BJ (cell line): ENCODE measurements around the gene DCUN1D3. TPM values are rescaled to one million over a fixed set of nuclear protein-coding genes. Genes with fewer than 3 reads are reported as not detected.
"Not testable (repeated sequence)": the region's sequence is repeated elsewhere in the genome, so short reads cannot be mapped to it uniquely, and the experiment has no call there.

ENCODE experiments used
- CTCF ChIA-PET: fragments of 350-600 bp; formaldehyde crosslinking; extraction: SDS; loops from one replicate; lab custom pipeline; 2021; ENCODE audit warnings: antibody characterized with exemption, inconsistent platforms; lab: Yijun Ruan, JAX
- POLR2A ChIA-PET: fragments of 300-600 bp; sonication (Branson Sonifier 250); formaldehyde crosslinking; extraction: SDS; loops from one replicate; lab custom pipeline; 2021; ENCODE audit warnings: antibody characterized with exemption; lab: Charles Lee
- DNase-seq: peaks from one replicate; pipeline ENCODE4 v3.0.0-alpha.2; 2011; ENCODE audit warnings: low read depth
- H3K27me3 ChIP-seq: 2 replicates; pipeline ENCODE4 v1.6.0; 2011; ENCODE audit warnings: low read length; ENCODE audit not compliant: control insufficient read depth, insufficient read depth
- H3K36me3 ChIP-seq: 2 replicates; pipeline ENCODE4 v1.5.1; 2011; ENCODE audit warnings: low read length; ENCODE audit not compliant: control insufficient read depth, insufficient read depth
- H3K4me3 ChIP-seq: 2 replicates; pipeline ENCODE4 v1.5.1; 2011; ENCODE audit warnings: low read depth, mild to moderate bottlenecking, control low read depth, low read length
- polyA plus RNA-seq: library from polyadenylated mRNA; depleted of rRNA; stranded (reverse); fragments of >200 nt; gene quantifications from 2 replicates; pipeline ENCODE4 v1.2.3, GENCODE V29; 2011
- TF ChIP-seq, protein P1 (sequence below): IDR thresholded peaks from 2 replicates; pipeline ENCODE4 v1.5.1; 2011; ENCODE audit warnings: low read depth, mild to moderate bottlenecking, control low read depth, inconsistent platforms, low read length, moderate library complexity; ENCODE audit not compliant: insufficient read depth

DCUN1D3 gene
- polyA plus RNA-seq, 1 experiment, result 10.9 TPM

DNA sequence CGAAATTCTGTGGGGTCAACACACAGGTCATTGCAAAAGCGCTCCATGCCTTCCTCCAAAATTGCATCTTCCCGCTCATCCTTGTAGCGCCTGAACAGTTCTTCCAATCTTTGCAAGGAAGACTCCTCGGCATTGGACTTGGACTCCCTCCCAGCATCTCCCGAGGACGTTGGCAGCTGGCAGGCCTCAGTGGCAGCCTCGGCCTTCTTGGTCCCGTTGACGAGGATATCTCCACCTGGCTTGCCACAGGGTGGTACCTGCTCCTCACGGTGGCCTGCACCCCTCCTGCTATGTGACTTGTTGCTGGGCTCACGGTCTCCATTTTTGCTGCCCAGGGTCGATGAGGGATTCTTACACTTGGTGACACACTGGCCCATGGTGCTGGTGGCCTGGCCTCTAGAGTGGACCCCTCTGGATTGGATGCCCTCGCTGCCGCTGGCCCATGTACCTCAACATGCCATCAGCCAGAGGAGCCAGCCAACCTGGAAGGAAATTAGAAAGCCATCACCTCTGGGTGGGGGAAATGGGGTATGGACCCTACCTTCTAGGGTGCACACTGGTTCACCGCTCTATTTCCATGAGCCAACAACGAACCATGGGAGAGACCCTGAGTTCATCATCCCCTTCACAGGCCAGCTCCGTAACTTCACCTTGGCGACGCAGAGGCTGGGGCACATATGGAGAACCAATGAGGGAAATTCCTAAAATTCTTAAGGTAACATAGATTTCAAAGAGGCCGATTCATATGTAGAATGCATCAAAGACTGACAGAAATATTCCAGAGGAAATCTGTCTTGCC, 37.8 kb downstream of the DCUN1D3 start:
- ChIA-PET CTCF (interaction anchor here (1.1 kb wide), 1 partner anchor 12 kb away, joined by 5 read pairs; no protein-coding TSS in a partner anchor), POLR2A (no interaction called here)
- H3K27me3 ChIP-seq, result no peaks in the 10 kb centered on the region
- TF ChIP-seq, protein P1, sequence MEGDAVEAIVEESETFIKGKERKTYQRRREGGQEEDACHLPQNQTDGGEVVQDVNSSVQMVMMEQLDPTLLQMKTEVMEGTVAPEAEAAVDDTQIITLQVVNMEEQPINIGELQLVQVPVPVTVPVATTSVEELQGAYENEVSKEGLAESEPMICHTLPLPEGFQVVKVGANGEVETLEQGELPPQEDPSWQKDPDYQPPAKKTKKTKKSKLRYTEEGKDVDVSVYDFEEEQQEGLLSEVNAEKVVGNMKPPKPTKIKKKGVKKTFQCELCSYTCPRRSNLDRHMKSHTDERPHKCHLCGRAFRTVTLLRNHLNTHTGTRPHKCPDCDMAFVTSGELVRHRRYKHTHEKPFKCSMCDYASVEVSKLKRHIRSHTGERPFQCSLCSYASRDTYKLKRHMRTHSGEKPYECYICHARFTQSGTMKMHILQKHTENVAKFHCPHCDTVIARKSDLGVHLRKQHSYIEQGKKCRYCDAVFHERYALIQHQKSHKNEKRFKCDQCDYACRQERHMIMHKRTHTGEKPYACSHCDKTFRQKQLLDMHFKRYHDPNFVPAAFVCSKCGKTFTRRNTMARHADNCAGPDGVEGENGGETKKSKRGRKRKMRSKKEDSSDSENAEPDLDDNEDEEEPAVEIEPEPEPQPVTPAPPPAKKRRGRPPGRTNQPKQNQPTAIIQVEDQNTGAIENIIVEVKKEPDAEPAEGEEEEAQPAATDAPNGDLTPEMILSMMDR, result no peak
- H3K36me3 ChIP-seq, result peaks cover 18% of the 10 kb centered on the region
- H3K4me3 ChIP-seq, result no peak overlapping the region
- DNase-seq, result no peak

DNA sequence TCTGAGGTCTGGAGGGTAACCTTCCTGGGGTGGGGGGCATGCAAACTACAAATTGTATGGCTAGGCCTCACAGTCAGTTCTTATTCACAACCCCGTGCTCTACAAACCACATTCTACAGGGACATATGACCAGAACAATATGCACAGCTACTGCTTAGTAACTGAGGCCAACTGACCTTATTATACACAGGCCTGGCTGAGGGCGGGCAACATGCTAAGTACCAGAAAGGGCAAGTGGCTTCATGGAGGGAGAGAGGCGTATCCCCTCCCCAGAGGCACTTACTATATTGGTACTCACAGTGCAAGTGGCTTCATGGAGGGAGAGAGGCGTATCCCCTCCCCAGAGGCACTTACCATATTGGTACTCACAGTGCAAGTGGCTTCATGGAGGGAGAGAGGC, 39.2 kb downstream of the DCUN1D3 start:
- peaks cover 20% of the 10 kb centered on the region for H3K36me3 ChIP-seq
- POLR2A ChIA-PET, DNase-seq, CTCF ChIA-PET, H3K27me3 ChIP-seq, H3K4me3 ChIP-seq: not testable (repeated sequence)

DNA sequence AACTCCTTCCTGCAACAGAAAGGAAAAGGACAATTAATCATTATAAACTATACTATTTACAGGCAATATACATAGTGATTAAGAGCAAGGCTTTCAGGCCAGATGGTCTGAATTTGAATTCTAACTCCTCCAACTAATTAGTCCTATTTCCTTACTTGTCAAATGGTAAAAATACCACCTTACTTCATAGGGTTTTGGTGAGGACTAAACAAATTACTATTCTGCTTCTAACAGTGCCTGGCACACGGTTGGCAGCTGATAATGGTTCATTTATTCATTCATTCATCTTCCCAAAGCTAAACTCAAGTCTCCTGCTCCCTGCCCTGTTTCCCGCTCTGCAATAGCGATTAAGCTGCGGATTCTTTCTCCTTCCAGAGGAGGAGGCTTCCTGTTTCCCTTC, 39.8 kb downstream of the DCUN1D3 start:
- TF ChIP-seq, protein P1, result no peak
- no peak overlapping the region for H3K4me3 ChIP-seq
- DNase-seq, result no peak
- CTCF ChIA-PET, result no interaction called here
- POLR2A ChIA-PET, result no interaction called here
- H3K27me3 ChIP-seq, result no peaks in the 10 kb centered on the region
- H3K36me3 ChIP-seq, result peaks cover 20% of the 10 kb centered on the region

DNA sequence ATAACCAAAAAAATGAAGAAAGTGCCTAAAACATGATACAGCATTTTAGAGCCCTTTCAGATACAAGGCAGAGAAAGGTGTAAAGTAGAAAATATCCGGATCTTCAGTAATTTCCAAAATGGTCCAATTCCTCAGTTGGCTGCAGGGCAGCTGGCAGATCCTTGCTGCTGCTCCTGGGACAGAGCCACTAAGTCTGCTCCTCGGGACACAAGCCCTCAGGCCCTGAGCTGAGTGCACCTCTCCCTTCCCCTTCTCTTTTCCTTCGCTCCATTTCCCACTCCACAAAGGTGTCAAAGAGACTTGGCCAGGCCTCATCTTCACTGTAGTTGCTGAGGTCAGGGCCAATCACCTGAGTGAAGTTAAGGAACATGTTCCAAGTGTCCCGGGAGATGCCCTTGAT, 40.5 kb downstream of the DCUN1D3 start:
- TF ChIP-seq, protein P1, result no peak
- DNase-seq, result no peak
- peaks cover 22% of the 10 kb centered on the region for H3K36me3 ChIP-seq
- H3K27me3 ChIP-seq, result no peaks in the 10 kb centered on the region
- ChIA-PET CTCF (no interaction called here), POLR2A (no interaction called here)
- H3K4me3 ChIP-seq, result no peak overlapping the region

DNA sequence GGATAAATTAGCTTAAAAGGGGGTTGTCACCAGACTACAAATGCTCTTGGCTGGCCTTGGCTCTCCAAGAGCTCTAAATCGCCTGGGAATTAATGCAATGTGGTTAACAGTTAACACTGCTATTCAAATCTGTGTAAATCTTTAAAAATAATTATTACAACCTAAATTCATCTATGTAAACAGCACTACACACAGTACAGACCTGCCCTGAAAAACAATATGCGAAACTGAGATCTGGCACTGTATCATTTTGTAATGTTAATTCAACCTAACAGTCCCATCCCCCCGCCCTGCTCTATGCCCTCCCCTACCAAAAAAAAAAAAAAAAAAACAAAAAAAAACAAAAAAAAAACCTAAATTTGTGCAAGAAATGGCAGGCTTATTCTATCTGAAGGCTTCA, 40.9 kb downstream of the DCUN1D3 start:
- CTCF ChIA-PET, result no interaction called here
- H3K36me3 ChIP-seq, result peaks cover 22% of the 10 kb centered on the region
- H3K4me3 ChIP-seq, result no peak overlapping the region
- no peak for DNase-seq
- H3K27me3 ChIP-seq, result no peaks in the 10 kb centered on the region
- POLR2A ChIA-PET, result no interaction called here
- TF ChIP-seq, protein P1, result no peak
